Thoracic aorta (tissue), 2 donors: ENCODE measurements around the gene IFNAR2. TPM values are rescaled to one million over a fixed set of nuclear protein-coding genes. Genes with fewer than 3 reads are reported as not detected.
A peak's percentile ranks its signal among the peaks of the same experiment; 100 is the strongest.

ENCODE experiments used
- ATAC-seq: fragments of 150-250 bp; one replicate; pipeline ENCODE4 v1.8.0; 2017; ENCODE audit warnings: low read depth; ENCODE audit not compliant: insufficient number of reproducible peaks, low FRiP score
- DNase-seq: peaks from one replicate; pipeline ENCODE4 v3.0.0-alpha.2; 2020; ENCODE audit warnings: low spot score
- H3K27ac ChIP-seq, 2 donors: fragments of 200-600 bp; sonication (generic); 1 replicate in 1 of 2; 2 replicates in 1 of 2; pipeline ENCODE4 v1.5.1; 2016; ENCODE audit warnings: mild to moderate bottlenecking in 2 of 2, moderate library complexity in 2 of 2
- H3K27me3 ChIP-seq: fragments of 200-600 bp; sonication (generic); replicated peaks from 2 replicates; pipeline ENCODE4 v1.6.0; 2016; ENCODE audit warnings: mild to moderate bottlenecking; ENCODE audit not compliant: insufficient read depth
- H3K36me3 ChIP-seq: fragments of 200-600 bp; sonication (generic); one replicate; pipeline ENCODE4 v1.5.1; 2016
- H3K4me1 ChIP-seq, 2 donors: fragments of 200-600 bp; sonication (generic); 1 replicate in 1 of 2; 2 replicates in 1 of 2; pipeline versions ENCODE4 v1.5.1 to v1.6.0; 2016; ENCODE audit warnings: low read depth in 2 of 2, mild to moderate bottlenecking in 1 of 2; ENCODE audit not compliant: control insufficient read depth in 1 of 2
- H3K4me3 ChIP-seq: fragments of 200-600 bp; sonication (generic); 2 replicates; pipeline ENCODE4 v1.5.1; 2016; ENCODE audit warnings: mild to moderate bottlenecking
- H3K9me3 ChIP-seq: fragments of 200-600 bp; sonication (generic); 2 replicates; pipeline ENCODE4 v1.5.1; 2016
- total RNA-seq, 2 donors: library from RNA; depleted of rRNA; stranded (reverse); fragments of >200 nt; gene quantifications; one replicate each; pipeline versions ENCODE4 v1.1.0 to v1.2.3, GENCODE V29; 2016
- TF ChIP-seq, protein P1 (sequence below): fragments of 200-600 bp; sonication (generic); IDR thresholded peaks from one replicate; pipeline ENCODE4 v1.5.1; 2019; ENCODE audit warnings: antibody characterized with exemption

Gene IFNAR2
- total RNA-seq, 2 donors from 2014 or later, result 15.2 to 36.1 TPM

DNA sequence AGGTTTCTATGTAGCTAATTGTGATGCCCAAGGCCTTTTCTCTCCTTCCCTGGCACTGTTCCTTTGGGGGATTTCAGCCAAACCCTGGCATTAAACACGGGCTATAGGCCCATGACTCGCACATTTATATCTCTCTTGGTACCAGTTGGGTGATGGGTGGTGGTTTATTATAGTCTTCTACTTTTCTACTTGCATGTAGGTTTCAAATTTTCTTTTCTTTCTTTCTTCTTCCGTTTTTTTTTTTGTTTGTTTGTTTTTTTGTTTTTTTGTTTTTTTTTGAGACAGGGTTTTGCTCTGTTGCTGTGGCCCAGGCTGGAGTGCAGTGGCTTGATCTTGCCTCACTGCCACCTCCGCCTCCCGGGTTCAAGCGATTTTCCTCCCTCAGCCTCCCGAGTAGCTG, 37.5 kb downstream of the IFNAR2 start:
- H3K27me3 ChIP-seq, result no peaks in the 10 kb centered on the region
- H3K36me3 ChIP-seq, result peaks cover 11% of the 10 kb centered on the region
- TF ChIP-seq, protein P1, sequence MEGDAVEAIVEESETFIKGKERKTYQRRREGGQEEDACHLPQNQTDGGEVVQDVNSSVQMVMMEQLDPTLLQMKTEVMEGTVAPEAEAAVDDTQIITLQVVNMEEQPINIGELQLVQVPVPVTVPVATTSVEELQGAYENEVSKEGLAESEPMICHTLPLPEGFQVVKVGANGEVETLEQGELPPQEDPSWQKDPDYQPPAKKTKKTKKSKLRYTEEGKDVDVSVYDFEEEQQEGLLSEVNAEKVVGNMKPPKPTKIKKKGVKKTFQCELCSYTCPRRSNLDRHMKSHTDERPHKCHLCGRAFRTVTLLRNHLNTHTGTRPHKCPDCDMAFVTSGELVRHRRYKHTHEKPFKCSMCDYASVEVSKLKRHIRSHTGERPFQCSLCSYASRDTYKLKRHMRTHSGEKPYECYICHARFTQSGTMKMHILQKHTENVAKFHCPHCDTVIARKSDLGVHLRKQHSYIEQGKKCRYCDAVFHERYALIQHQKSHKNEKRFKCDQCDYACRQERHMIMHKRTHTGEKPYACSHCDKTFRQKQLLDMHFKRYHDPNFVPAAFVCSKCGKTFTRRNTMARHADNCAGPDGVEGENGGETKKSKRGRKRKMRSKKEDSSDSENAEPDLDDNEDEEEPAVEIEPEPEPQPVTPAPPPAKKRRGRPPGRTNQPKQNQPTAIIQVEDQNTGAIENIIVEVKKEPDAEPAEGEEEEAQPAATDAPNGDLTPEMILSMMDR, result no peak
- H3K27ac ChIP-seq, result peak overlapping the region; percentile 84 to 86
- H3K9me3 ChIP-seq, result no peaks in the 10 kb centered on the region
- peak overlapping the region; percentile 88 for H3K4me3 ChIP-seq
- no peak for DNase-seq
- H3K4me1 ChIP-seq, result peaks cover 6 to 23% of the 10 kb centered on the region in 2 donors
- no peak for ATAC-seq

DNA sequence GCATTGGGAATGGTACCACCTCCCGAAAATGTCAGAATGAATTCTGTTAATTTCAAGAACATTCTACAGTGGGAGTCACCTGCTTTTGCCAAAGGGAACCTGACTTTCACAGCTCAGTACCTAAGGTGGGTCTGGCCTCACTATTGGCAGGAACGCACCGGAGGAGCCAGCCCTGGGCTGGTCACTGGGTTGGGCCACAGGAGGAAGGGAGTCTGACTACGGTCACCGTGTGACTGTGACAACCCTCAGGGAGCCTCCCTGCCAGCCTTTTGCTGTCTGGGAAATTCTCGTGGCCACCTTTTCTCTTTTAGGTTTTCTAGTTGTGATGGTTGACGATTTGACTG, 38.6 kb downstream of the IFNAR2 start:
- H3K36me3 ChIP-seq, result peaks cover 13% of the 10 kb centered on the region
- no peak for ATAC-seq

DNA sequence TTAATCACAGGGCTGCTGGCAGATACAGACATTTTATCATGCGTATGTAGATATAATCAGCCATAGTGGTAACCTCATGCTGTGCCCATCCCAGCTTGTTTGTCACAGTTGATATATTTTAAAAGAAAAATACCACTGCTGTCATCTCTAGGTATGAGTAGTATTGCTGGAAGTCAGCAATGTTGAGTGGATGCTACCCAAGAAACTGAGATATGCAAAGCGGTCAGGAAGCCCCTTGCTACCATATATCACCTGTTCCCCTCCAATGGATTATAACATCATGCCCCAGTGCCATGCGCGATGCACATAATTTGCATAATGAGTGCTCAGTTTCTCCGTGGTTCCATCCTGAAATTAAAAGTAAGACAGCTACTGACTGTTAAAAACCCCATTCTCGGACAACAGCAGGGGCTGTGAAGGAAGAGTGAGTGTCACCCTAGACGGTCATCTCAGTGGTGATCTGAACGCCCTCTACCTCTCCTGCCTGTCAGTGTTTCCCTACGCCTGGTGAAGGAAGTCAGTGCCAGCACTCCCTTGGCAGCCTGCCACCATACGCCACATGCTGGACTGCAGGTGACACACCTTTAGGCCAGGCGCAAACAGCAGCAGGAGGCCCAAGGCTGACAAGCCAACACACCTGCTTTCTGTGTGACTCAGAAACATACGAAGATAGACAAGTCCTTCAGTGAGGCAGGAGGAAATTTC, 39.2 kb downstream of the IFNAR2 start:
- Histone ChIP-seq H3K4me3 (no peak overlapping the region), H3K36me3 (peaks cover 17% of the 10 kb centered on the region), H3K4me1 (peaks cover 6 to 23% of the 10 kb centered on the region in 2 donors), H3K9me3 (no peaks in the 10 kb centered on the region), H3K27ac (no peak overlapping the region), H3K27me3 (no peaks in the 10 kb centered on the region)
- ATAC-seq, result no peak
- DNase-seq, result no peak
- TF ChIP-seq, protein P1, result no peak

More for the DNA sequence above, 38.6 kb downstream of the IFNAR2 start:
- TF ChIP-seq, protein P1, result no peak
- DNase-seq, result no peak
- Histone ChIP-seq H3K4me3 (no peak overlapping the region), H3K4me1 (peaks cover 6 to 23% of the 10 kb centered on the region in 2 donors), H3K27ac (no peak overlapping the region), H3K9me3 (no peaks in the 10 kb centered on the region), H3K27me3 (no peaks in the 10 kb centered on the region)

DNA sequence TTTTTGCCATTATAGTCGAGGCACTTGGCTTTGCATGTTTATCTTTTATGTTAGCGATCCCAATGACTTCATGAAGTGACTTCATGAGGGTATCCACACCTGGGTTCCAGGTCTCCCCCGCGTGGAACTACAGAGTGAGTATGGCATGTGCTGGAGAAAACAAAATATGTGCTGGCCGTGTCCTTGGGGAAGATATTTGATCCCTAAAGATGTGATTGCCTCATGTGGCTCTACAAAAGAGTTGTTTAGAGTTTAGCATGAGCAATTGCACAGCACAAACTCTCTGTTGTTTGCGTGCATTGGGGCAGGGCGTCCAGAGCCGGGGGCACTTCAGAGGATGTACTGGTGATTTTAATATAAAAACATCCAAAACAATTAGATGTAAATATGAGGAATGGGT, 41.2 kb downstream of the IFNAR2 start:
- H3K27ac ChIP-seq, result no peak overlapping the region
- no peaks in the 10 kb centered on the region for H3K27me3 ChIP-seq
- TF ChIP-seq, protein P1, result no peak
- peaks cover 6 to 15% of the 10 kb centered on the region in 2 donors for H3K4me1 ChIP-seq
- no peaks in the 10 kb centered on the region for H3K9me3 ChIP-seq
- ATAC-seq (no peak), DNase-seq (no peak)
- H3K36me3 ChIP-seq, result peaks cover 20% of the 10 kb centered on the region
- H3K4me3 ChIP-seq, result no peak overlapping the region

DNA sequence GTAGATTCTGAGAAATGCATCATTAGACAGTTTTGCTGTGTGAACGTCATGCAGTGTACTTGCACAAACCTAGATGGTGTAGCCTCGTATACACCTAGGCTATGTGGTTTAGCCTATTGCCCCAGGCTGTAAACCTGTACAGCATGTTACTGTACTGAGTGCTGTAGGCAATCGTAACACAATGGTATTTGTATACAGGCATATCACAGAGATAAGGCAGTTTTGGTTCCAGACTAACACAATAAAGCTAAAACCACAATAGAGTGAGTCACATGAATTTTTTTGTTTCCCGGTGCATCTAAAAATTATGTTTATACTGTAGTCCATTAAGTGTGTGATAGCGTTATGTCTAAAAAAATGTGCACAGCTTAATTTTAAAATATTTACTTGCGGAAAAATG, 43.3 kb downstream of the IFNAR2 start:
- no peak overlapping the region for H3K27ac ChIP-seq

More for the DNA sequence above, 43.3 kb downstream of the IFNAR2 start:
- no peaks in the 10 kb centered on the region for H3K9me3 ChIP-seq
- H3K4me3 ChIP-seq, result no peak overlapping the region
- DNase-seq (no peak), ATAC-seq (no peak)
- H3K4me1 ChIP-seq, result peaks cover 0 to 1% of the 10 kb centered on the region in 2 donors
- TF ChIP-seq, protein P1, result no peak
- H3K27me3 ChIP-seq, result no peaks in the 10 kb centered on the region
- peaks cover 20% of the 10 kb centered on the region for H3K36me3 ChIP-seq
